H1 (cell line): ENCODE data around the gene ARHGAP42.

Experiments
- EZH2 ChIP-seq: fragments of 200-600 bp; sonication (generic); IDR thresholded peaks from 2 replicates; pipeline ENCODE4 v1.7.1; 2012; ENCODE audit warnings: low read depth, mild to moderate bottlenecking, moderate library complexity, low read length, inconsistent platforms; ENCODE audit not compliant: severe bottlenecking
- HDAC6 ChIP-seq: IDR thresholded peaks from one replicate; pipeline ENCODE4 v1.7.1; 2012; ENCODE audit warnings: low read depth, mild to moderate bottlenecking, inconsistent platforms, low read length, moderate library complexity
- NRF1 ChIP-seq: IDR thresholded peaks from 2 replicates; pipeline ENCODE4 v1.6.1; 2011; ENCODE audit warnings: mild to moderate bottlenecking, low read depth, low read length, improper control_type of control experiment
- POLR2A ChIP-seq, 2 experiments: IDR thresholded peaks; 1 replicate in 1 of 2; 2 replicates in 1 of 2; pipeline ENCODE4 v1.6.1; 2011; ENCODE audit warnings: low read depth in 2 of 2, low read length in 2 of 2, mild to moderate bottlenecking in 2 of 2; ENCODE audit errors: control extremely low read depth in 1 of 2
- POLR2AphosphoS5 ChIP-seq: IDR thresholded peaks from 2 replicates; pipeline ENCODE4 v1.6.1; 2011; ENCODE audit warnings: low read depth, low read length
- RAD21 ChIP-seq, 2 experiments: IDR thresholded peaks in 1 of 2; conservative IDR thresholded peaks in 1 of 2; 2 replicates each; pipeline ENCODE4 v1.6.1; 2011; ENCODE audit warnings: low read depth in 2 of 2, low read length in 2 of 2, improper control_type of control experiment in 1 of 2, inconsistent platforms in 1 of 2, mild to moderate bottlenecking in 1 of 2, moderate library complexity in 1 of 2
- SIRT6 ChIP-seq: IDR thresholded peaks from one replicate; pipeline ENCODE4 v1.7.1; 2012; ENCODE audit warnings: low read length, inconsistent platforms
- TAF1 ChIP-seq: IDR thresholded peaks from 2 replicates; pipeline ENCODE4 v1.6.1; 2011; ENCODE audit warnings: mild to moderate bottlenecking, low read depth, low read length
- TEAD4 ChIP-seq: IDR thresholded peaks from 2 replicates; pipeline ENCODE4 v1.6.1; 2012; ENCODE audit warnings: low read depth, low read length, inconsistent platforms, mixed read lengths
- USF2 ChIP-seq: IDR thresholded peaks from 2 replicates; pipeline ENCODE4 v1.6.1; 2011; ENCODE audit warnings: low read length, improper control_type of control experiment
- TF ChIP-seq, protein P1 (sequence below), 3 experiments: IDR thresholded peaks; 1 replicate in 2 of 3; 2 replicates in 1 of 3; pipeline versions ENCODE4 v1.5.1 to v1.6.1; 2011; ENCODE audit warnings: low read length in 3 of 3, mild to moderate bottlenecking in 3 of 3, inconsistent platforms in 2 of 3, low read depth in 1 of 3, moderate library complexity in 1 of 3; ENCODE audit not compliant: insufficient read depth in 1 of 3; ENCODE audit errors: control extremely low read depth in 1 of 3

GRCh38 chr11:100739666-100740065, 52.6 kb downstream of the ARHGAP42 start:
- TF ChIP-seq EZH2 (no peak), RAD21 (IDR thresholded peaks at IDR 0.05 in 1 of 2, conservative IDR thresholded peaks at IDR 0.05 in 1 of 2; ENCODE audit: low read depth in 2 of 2, low read length in 2 of 2) (no peak), POLR2A (IDR thresholded peaks at IDR 0.05; ENCODE audit: control extremely low read depth in 1 of 2, low read depth in 2 of 2, low read length in 2 of 2) (no peak), USF2 (no peak), SIRT6 (no peak), TAF1 (no peak), TEAD4 (peak; percentile 48; the same call in 1 of the 2 replicates), POLR2AphosphoS5 (no peak), NRF1 (no peak), HDAC6 (no peak)
- TF ChIP-seq, protein P1, sequence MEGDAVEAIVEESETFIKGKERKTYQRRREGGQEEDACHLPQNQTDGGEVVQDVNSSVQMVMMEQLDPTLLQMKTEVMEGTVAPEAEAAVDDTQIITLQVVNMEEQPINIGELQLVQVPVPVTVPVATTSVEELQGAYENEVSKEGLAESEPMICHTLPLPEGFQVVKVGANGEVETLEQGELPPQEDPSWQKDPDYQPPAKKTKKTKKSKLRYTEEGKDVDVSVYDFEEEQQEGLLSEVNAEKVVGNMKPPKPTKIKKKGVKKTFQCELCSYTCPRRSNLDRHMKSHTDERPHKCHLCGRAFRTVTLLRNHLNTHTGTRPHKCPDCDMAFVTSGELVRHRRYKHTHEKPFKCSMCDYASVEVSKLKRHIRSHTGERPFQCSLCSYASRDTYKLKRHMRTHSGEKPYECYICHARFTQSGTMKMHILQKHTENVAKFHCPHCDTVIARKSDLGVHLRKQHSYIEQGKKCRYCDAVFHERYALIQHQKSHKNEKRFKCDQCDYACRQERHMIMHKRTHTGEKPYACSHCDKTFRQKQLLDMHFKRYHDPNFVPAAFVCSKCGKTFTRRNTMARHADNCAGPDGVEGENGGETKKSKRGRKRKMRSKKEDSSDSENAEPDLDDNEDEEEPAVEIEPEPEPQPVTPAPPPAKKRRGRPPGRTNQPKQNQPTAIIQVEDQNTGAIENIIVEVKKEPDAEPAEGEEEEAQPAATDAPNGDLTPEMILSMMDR (IDR thresholded peaks at IDR 0.05; ENCODE audit: control extremely low read depth in 1 of 3, insufficient read depth in 1 of 3, low read depth in 1 of 3, low read length in 3 of 3), result no peak
